H1 (cell line): Measurements from ENCODE around the gene TADA2B.

Source experiments
- BACH1 ChIP-seq: IDR thresholded peaks from 2 replicates; pipeline ENCODE4 v1.6.1; 2012; ENCODE audit warnings: low read length, improper control_type of control experiment
- CHD1 ChIP-seq: IDR thresholded peaks from 2 replicates; pipeline ENCODE4 v1.6.1; 2012; ENCODE audit warnings: low read depth, low read length, improper control_type of control experiment
- CTCF ChIP-seq, 3 experiments: IDR thresholded peaks; 1 replicate in 2 of 3; 2 replicates in 1 of 3; pipeline versions ENCODE4 v1.5.1 to v1.6.1; 2011; ENCODE audit warnings: low read length in 3 of 3, mild to moderate bottlenecking in 3 of 3, inconsistent platforms in 2 of 3, low read depth in 1 of 3, moderate library complexity in 1 of 3; ENCODE audit not compliant: insufficient read depth in 1 of 3; ENCODE audit errors: control extremely low read depth in 1 of 3
- E2F6 ChIP-seq: IDR thresholded peaks from 2 replicates; pipeline ENCODE4 v1.6.1; 2012; ENCODE audit warnings: inconsistent platforms
- GTF2F1 ChIP-seq: IDR thresholded peaks from 2 replicates; pipeline ENCODE4 v1.6.1; 2012; ENCODE audit warnings: low read depth, low read length, improper control_type of control experiment, borderline replicate concordance
- MAFK ChIP-seq: IDR thresholded peaks from 2 replicates; pipeline ENCODE4 v1.6.1; 2012; ENCODE audit warnings: low read depth, mild to moderate bottlenecking, improper control_type of control experiment, low read length
- MAX ChIP-seq: IDR thresholded peaks from 2 replicates; pipeline ENCODE4 v1.6.1; 2012; ENCODE audit warnings: inconsistent platforms
- POLR2A ChIP-seq, 2 experiments: IDR thresholded peaks; 1 replicate in 1 of 2; 2 replicates in 1 of 2; pipeline ENCODE4 v1.6.1; 2011; ENCODE audit warnings: low read depth in 2 of 2, low read length in 2 of 2, mild to moderate bottlenecking in 2 of 2; ENCODE audit errors: control extremely low read depth in 1 of 2
- RNF2 ChIP-seq: fragments of 200-900, 300-1000 bp; sonication (generic); IDR thresholded peaks from 2 replicates; pipeline ENCODE4 v1.7.1; 2016; ENCODE audit warnings: borderline replicate concordance, low read depth, mild to moderate bottlenecking, antibody characterized with exemption, low read length; ENCODE audit not compliant: poor library complexity, severe bottlenecking; ENCODE audit errors: missing control alignments
- SRF ChIP-seq: IDR thresholded peaks from 2 replicates; pipeline ENCODE4 v1.6.1; 2011; ENCODE audit warnings: mild to moderate bottlenecking, low read depth, low read length, moderate library complexity
- TAF7 ChIP-seq: optimal IDR thresholded peaks from 2 replicates; pipeline ENCODE3; 2011; ENCODE audit warnings: low read depth, mild to moderate bottlenecking, inconsistent platforms, low read length, moderate library complexity, borderline replicate concordance

- TF ChIP-seq E2F6, result no peak
- TF ChIP-seq POLR2A (IDR thresholded peaks at IDR 0.05; ENCODE audit: control extremely low read depth in 1 of 2, low read depth in 2 of 2, low read length in 2 of 2), result no peak
- no peak for TF ChIP-seq GTF2F1
- no peak for TF ChIP-seq CTCF (IDR thresholded peaks at IDR 0.05; ENCODE audit: control extremely low read depth in 1 of 3, insufficient read depth in 1 of 3, low read depth in 1 of 3, low read length in 3 of 3)
- no peak for TF ChIP-seq TAF7
- no peak for TF ChIP-seq MAFK
- TF ChIP-seq MAX, result no peak
- TF ChIP-seq SRF, result no peak
- no peak for TF ChIP-seq RNF2
- no peak for TF ChIP-seq BACH1
- no peak for TF ChIP-seq CHD1
These were observed 34.9 kb downstream of the TADA2B start for GRCh38 chr4:7078025-7078424.
